Measurements from ENCODE around the gene CRACDL.

Gene CRACDL

GRCh38 chr2:98912957-98913915 is 22.8 kb downstream of the CRACDL start:
- TF ChIP-seq REST (IDR thresholded peaks at IDR 0.05; ENCODE audit: insufficient read depth in 1 of 2, low read depth in 2 of 2, low read length in 2 of 2) (no peak), FOXP2 (optimal IDR thresholded peaks at IDR 0.05; ENCODE audit: borderline replicate concordance, extremely low read depth, extremely low read length, insufficient read depth) (no peak), POLR2AphosphoS5 (IDR thresholded peaks at IDR 0.05; ENCODE audit: low read depth, low read length) (no peak), SIN3A (IDR thresholded peaks at IDR 0.05; ENCODE audit: borderline replicate concordance, insufficient read depth, low read length) (no peak), TAF1 (IDR thresholded peaks at IDR 0.05; ENCODE audit: borderline replicate concordance, insufficient read depth, low read length) (no peak)

GRCh38 chr2:98912221-98912851 is 23.7 kb downstream of the CRACDL start:
- TF ChIP-seq FOXP2 (optimal IDR thresholded peaks at IDR 0.05; ENCODE audit: borderline replicate concordance, extremely low read depth, extremely low read length, insufficient read depth) (no peak), POLR2AphosphoS5 (IDR thresholded peaks at IDR 0.05; ENCODE audit: low read depth, low read length) (no peak), REST (IDR thresholded peaks at IDR 0.05; ENCODE audit: insufficient read depth in 1 of 2, low read depth in 2 of 2, low read length in 2 of 2) (no peak), TAF1 (IDR thresholded peaks at IDR 0.05; ENCODE audit: borderline replicate concordance, insufficient read depth, low read length) (no peak), SIN3A (IDR thresholded peaks at IDR 0.05; ENCODE audit: borderline replicate concordance, insufficient read depth, low read length) (no peak)

- TF ChIP-seq SIN3A (IDR thresholded peaks at IDR 0.05; ENCODE audit: borderline replicate concordance, insufficient read depth, low read length) (no peak), TAF1 (IDR thresholded peaks at IDR 0.05; ENCODE audit: borderline replicate concordance, insufficient read depth, low read length) (no peak), REST (IDR thresholded peaks at IDR 0.05; ENCODE audit: insufficient read depth in 1 of 2, low read depth in 2 of 2, low read length in 2 of 2) (no peak), FOXP2 (optimal IDR thresholded peaks at IDR 0.05; ENCODE audit: borderline replicate concordance, extremely low read depth, extremely low read length, insufficient read depth) (no peak), POLR2AphosphoS5 (IDR thresholded peaks at IDR 0.05; ENCODE audit: low read depth, low read length) (no peak)
Observed at GRCh38 chr2:98911376-98912154, 24.5 kb downstream of the CRACDL start.

- no peak for TF ChIP-seq FOXP2 (optimal IDR thresholded peaks at IDR 0.05; ENCODE audit: borderline replicate concordance, extremely low read depth, extremely low read length, insufficient read depth)
- TF ChIP-seq REST (IDR thresholded peaks at IDR 0.05; ENCODE audit: insufficient read depth in 1 of 2, low read depth in 2 of 2, low read length in 2 of 2), result no peak
- TF ChIP-seq POLR2AphosphoS5 (IDR thresholded peaks at IDR 0.05; ENCODE audit: low read depth, low read length), result no peak
- TF ChIP-seq SIN3A (IDR thresholded peaks at IDR 0.05; ENCODE audit: borderline replicate concordance, insufficient read depth, low read length), result no peak
- TF ChIP-seq TAF1 (IDR thresholded peaks at IDR 0.05; ENCODE audit: borderline replicate concordance, insufficient read depth, low read length), result no peak
Observed at GRCh38 chr2:98911126-98911375, 25.0 kb downstream of the CRACDL start.
